ENCODE measurements around the gene TRABD2B.

Gene TRABD2B

GRCh38 chr1:47903723-47904122 is 93.5 kb downstream of the TRABD2B start:
- no peak for DNase-seq

GRCh38 chr1:47901001-47901575 is 96.1 kb downstream of the TRABD2B start:
- DNase-seq = no peak

GRCh38 chr1:47898133-47898845 is 98.9 kb downstream of the TRABD2B start:
- no peak for DNase-seq

- no peak for DNase-seq
Measured at GRCh38 chr1:47895279-47896125, 101.7 kb downstream of the TRABD2B start.

GRCh38 chr1:47894410-47895278 is 102.5 kb downstream of the TRABD2B start:
- DNase-seq = no peak

- DNase-seq = no peak
Measured at GRCh38 chr1:47893412-47893811, 103.8 kb downstream of the TRABD2B start.

GRCh38 chr1:47890779-47891178 is 106.4 kb downstream of the TRABD2B start:
- no peak for DNase-seq

- no peak for DNase-seq
Measured at GRCh38 chr1:47888294-47888629, 108.9 kb downstream of the TRABD2B start.

GRCh38 chr1:47887475-47888293 is 109.5 kb downstream of the TRABD2B start:
- DNase-seq = no peak

- no peak for DNase-seq
Measured at GRCh38 chr1:47887060-47887459, 110.1 kb downstream of the TRABD2B start.

GRCh38 chr1:47886141-47886540 is 111.0 kb downstream of the TRABD2B start:
- no peak for DNase-seq

- no peak for DNase-seq
Measured at GRCh38 chr1:47885062-47885830, 111.9 kb downstream of the TRABD2B start.

GRCh38 chr1:47883963-47884362 is 113.2 kb downstream of the TRABD2B start:
- DNase-seq = no peak

- DNase-seq = no peak
Measured at GRCh38 chr1:47881505-47882442, 115.4 kb downstream of the TRABD2B start.

GRCh38 chr1:47876587-47876963 is 120.6 kb downstream of the TRABD2B start:
- DNase-seq = no peak

- DNase-seq = no peak
Measured at GRCh38 chr1:47875831-47876586, 121.2 kb downstream of the TRABD2B start.

- DNase-seq = no peak
Measured at GRCh38 chr1:47875036-47875435, 122.1 kb downstream of the TRABD2B start.

GRCh38 chr1:47873337-47873736 is 123.8 kb downstream of the TRABD2B start:
- DNase-seq = no peak

- DNase-seq = no peak
Measured at GRCh38 chr1:47872886-47873285, 124.3 kb downstream of the TRABD2B start.
